T47D (cell line): ENCODE data around the gene COL5A3.

Experiments used
- DNase-seq, 2 experiments: peaks; one replicate each; pipeline versions ENCODE4 v3.0.0 to v3.0.0-alpha.2; 2011 to 2012; ENCODE audit warnings: low read depth in 1 of 2, low spot score in 1 of 2
- JUND ChIP-seq: IDR thresholded peaks from 2 replicates; pipeline ENCODE4 v1.6.1; 2012; ENCODE audit warnings: low read depth
- in situ Hi-C: cut with HindIII; loops from 2 replicates; pipeline ENCODE4 v1.10.0; 2016; ENCODE audit warnings: low sequenced_read_pairs, low pct_unique_long_range_greater_than_20kb

COL5A3 gene

GRCh38 chr19:9986787-9987281 lies 23.5 kb downstream of the COL5A3 start:
- TF ChIP-seq JUND, result no peak
- no peak for DNase-seq
- in situ Hi-C loops, result no loop called here

- in situ Hi-C loops, result no loop called here
- no peak for TF ChIP-seq JUND
- no peak for DNase-seq
Observed at GRCh38 chr19:9981406-9982260, 28.7 kb downstream of the COL5A3 start.

GRCh38 chr19:9972103-9972502 lies 38.2 kb downstream of the COL5A3 start:
- in situ Hi-C loops, result no loop called here
- TF ChIP-seq JUND, result no peak
- DNase-seq, result no peak

- no peak for DNase-seq
- in situ Hi-C loops, result no loop called here
- no peak for TF ChIP-seq JUND
Observed at GRCh38 chr19:9971166-9971897, 39.0 kb downstream of the COL5A3 start.

GRCh38 chr19:9970481-9970880 lies 39.8 kb downstream of the COL5A3 start:
- TF ChIP-seq JUND, result no peak
- in situ Hi-C loops, result no loop called here
- DNase-seq, result no peak

- in situ Hi-C loops, result no loop called here
- no peak for DNase-seq
Observed at GRCh38 chr19:9969688-9969975, 40.7 kb downstream of the COL5A3 start.

GRCh38 chr19:9968820-9969687 lies 41.2 kb downstream of the COL5A3 start:
- in situ Hi-C loops, result no loop called here
- no peak for DNase-seq
- TF ChIP-seq JUND, result no peak

More at GRCh38 chr19:9969688-9969975, 40.7 kb downstream of the COL5A3 start:
- no peak for TF ChIP-seq JUND

GRCh38 chr19:9967326-9967725 lies 43.0 kb downstream of the COL5A3 start:
- in situ Hi-C loops, result no loop called here
- no peak for DNase-seq
- TF ChIP-seq JUND, result no peak

GRCh38 chr19:9966448-9966847 lies 43.9 kb downstream of the COL5A3 start:
- in situ Hi-C loops, result no loop called here

GRCh38 chr19:9966024-9966423 lies 44.3 kb downstream of the COL5A3 start:
- TF ChIP-seq JUND, result no peak
- no peak for DNase-seq
- in situ Hi-C loops, result no loop called here

More at GRCh38 chr19:9966448-9966847, 43.9 kb downstream of the COL5A3 start:
- DNase-seq, result no peak
- TF ChIP-seq JUND, result no peak

- DNase-seq, result no peak
- TF ChIP-seq JUND, result no peak
- in situ Hi-C loops, result no loop called here
Observed at GRCh38 chr19:9962623-9963290, 47.5 kb downstream of the COL5A3 start.

- in situ Hi-C loops, result no loop called here
- no peak for DNase-seq
- TF ChIP-seq JUND, result no peak
Observed at GRCh38 chr19:9961103-9961502, 49.2 kb downstream of the COL5A3 start.
